NCI-H2196 treated with DMSO at 0.1 percent for 48 hours (cell line): ENCODE data around the gene MARCHF3.
"Not testable (repeated sequence)": the region's sequence is repeated elsewhere in the genome, so short reads cannot be mapped to it uniquely, and the experiment has no call there.

Experiments used
- DNase-seq: peaks from one replicate; lab custom pipeline; 2025; ENCODE audit not compliant: unreplicated experiment; lab: John Stamatoyannopoulos, UW

MARCHF3 gene

GRCh38 chr5:126881821-126882600 lies 148.3 kb downstream of the MARCHF3 start:
- no peak for DNase-seq

GRCh38 chr5:126878634-126879033 lies 151.7 kb downstream of the MARCHF3 start:
- DNase-seq, result no peak

GRCh38 chr5:126878085-126878484 lies 152.3 kb downstream of the MARCHF3 start:
- DNase-seq, result no peak

DNA sequence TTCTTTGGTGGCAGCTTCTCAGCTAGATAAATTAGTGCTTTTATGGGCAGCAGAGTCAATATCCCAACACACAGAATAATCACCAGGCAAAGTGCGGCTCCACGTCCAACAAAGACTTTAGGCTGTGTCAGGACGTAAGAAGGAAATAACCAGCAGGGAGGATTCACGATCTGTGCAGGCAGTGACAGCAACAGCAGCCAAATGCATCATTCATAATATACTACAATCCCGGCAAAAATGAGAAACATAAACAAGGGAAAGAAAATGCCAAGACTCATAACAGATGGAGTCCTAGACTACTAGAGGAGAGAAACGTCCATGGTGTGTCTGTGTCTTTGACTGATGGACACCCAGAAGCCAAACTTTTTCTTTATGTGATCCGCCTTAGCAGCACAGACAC lies 152.8 kb downstream of the MARCHF3 start:
- DNase-seq, result no peak

DNA sequence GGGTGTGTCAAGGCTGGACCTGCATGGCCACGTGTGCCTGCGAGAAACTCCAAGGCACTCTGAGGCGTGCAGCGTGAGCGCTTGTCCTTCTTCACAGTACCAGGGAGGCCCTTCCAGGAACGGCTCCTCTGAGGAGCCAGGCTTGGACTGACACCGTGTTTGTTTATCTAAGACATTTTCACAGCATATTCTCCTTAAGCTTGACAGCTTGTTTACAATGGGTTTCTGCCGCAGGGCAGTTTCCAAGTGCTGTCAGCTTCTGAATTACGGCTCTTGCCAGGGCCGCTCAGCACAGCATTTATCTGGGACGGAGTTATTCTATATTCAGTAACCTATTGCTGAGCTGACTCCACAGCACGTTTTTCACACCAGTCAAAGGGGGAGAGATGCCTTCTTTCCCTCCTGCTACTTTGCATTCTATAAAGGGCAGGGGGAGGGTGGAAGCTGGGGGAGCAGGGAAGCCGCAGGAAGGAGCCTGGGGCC lies 155.0 kb downstream of the MARCHF3 start:
- no peak for DNase-seq

DNA sequence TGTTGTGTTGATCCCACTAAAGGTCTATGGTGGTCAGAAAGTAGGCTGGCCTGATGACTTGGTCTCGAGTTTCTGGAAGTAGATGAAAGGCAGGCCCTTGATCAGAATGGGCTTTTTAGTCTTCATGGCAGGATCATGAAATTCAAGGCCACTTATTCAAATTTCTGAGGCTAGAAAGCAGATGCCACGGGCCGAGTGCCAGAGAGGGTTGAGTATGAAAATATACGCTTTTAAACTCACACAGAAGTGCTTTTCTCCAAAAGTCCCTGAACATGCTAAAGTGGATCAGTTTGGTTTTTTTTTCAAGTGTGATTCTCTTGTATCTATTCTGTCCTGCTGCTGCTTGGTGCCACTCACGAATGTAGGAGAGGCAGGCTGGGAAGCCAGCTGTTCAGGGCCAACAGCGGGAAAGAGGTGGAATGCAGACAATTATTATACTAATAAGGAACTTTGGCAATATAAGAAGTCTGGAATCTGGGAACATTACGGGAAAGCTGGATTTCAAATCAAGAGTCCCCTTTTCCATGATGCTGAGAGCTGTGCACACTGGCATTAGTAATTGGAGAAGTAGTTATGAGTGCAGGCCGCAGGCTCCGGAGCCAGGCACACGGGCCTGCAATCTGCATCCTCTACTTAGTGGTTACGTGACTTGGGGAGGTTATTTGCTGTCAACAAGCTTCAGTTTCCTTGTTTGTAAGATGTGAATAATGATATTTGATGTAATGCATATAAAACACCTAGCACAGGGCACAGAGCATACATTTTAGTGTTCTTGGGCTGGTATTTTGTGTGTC lies 157.6 kb downstream of the MARCHF3 start:
- no peak for DNase-seq

DNA sequence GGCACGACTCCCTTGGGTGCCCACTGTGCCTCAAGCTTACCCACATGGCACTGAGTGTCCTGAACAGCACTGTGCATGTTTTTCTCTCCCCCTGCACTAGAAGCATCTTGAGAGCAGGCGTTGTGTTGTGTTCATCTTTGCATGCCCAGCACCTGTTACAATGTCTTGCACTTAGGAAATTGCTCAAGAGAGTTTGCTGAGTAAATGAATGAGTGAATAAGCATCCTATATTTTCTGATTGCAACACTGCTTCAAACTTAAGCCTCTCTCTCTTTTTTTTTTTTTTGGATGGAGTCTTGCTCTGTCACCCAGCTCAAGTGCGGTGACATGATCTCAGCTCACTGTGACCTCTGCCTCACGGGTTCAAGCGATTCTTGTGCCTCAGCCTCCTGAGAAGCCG lies 158.9 kb downstream of the MARCHF3 start:
- DNase-seq, result no peak

DNA sequence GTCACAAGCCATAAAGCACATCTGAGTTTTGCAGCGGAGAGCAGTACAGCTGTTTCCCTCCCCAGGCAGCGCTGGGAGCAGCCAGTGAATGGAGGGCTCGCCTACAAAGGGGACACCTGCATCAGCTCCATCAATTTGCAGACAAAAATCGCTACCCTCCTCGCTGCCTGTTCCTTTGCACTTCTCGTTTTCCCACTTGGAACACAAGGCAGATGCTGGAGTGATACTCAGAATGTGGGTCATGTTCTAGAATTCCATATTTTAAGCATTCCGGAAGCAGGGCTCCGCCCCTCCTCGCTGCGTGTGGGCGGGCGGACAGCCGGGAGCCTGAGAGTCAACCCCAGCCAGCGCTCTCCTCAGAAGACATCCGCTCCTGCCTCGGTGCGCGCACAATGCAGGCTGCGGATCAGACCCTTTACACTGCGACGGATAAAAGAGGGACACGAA lies 161.3 kb downstream of the MARCHF3 start:
- DNase-seq, result no peak

DNA sequence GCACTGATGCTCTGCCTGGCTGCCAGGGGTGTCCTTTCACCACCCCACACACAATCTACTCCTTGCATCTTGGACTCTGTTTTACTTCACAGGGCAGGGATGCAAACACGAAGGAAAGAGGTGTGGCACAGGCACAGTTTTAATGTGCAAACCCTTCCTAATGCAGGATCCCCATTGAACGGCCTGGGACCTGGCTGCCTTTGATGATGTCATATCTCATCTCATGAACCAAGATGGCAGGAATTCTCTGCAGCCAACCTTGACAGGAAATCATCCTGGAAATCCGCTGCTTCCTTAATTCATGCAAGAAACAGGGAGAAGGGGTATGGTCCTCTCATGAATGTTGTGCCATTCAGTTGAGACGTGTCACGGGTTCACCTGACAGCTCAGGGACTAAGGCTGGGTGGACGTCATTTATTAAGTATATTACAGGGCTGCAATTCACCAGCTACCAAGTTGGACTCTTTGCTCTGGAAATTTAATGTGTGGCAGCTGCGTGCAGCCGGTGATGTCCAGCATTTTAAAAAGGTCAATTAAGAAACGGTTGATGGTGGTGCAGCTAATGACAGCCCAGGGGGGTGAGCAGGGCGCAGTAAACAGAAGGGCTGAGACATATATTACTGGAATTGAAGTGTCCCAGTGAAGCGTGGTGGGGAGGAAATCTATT lies 161.9 kb downstream of the MARCHF3 start:
- no peak for DNase-seq

DNA sequence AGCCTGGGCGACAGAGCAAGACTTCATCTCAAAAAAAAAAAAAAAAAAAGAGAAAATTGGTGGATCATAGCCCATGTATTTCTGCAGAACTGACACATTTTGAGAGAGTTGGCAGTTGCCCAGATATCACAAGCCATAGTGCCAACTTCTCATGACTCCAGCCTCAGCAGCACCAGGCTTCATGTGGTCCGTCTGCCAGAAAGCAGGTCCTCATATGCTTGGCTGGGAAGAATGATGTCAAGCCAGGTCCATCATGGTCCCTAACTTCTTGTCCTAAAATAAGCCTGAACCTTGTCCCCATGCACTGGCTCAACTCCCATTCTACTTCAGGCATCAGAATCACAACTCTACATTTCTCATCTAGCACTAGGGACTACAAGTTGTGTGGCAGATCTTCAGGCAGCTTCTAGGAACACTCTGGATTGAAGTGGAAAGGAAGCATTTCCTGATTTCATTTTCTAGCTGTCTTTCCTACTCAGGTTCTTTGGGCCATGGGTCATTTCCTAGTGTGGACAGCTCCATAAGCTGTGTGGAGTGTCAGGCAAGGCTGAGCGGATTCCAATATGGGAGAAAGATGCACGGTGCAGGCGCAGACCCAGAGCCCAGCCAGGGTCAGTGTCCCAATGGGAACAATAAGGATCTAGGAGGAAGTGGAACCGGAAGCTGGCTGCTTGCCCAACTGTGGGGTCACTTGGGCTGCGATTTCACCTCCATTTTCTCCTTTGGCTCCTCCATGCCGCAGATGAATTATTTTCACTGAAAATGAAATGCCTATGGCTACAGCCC lies 163.3 kb downstream of the MARCHF3 start:
- no peak for DNase-seq

DNA sequence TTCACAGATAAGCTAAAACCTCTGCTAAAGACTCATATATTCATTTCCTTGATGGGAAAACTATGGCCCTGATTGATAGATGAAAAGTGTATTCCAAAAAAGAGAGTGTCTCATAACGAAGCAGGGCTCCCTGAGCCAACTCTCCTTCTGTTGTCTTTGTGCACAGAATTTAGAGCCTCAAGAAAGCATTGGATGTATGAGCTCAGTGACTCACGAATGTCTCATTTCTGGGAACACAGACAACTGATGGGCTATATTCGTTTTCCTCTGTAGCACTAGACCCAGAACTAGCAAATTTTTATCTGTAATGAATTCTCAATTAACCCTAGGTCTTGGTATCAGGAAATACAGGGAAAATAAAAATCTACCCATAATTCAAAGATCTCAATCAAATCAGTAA lies 165.1 kb downstream of the MARCHF3 start:
- DNase-seq, result no peak

DNA sequence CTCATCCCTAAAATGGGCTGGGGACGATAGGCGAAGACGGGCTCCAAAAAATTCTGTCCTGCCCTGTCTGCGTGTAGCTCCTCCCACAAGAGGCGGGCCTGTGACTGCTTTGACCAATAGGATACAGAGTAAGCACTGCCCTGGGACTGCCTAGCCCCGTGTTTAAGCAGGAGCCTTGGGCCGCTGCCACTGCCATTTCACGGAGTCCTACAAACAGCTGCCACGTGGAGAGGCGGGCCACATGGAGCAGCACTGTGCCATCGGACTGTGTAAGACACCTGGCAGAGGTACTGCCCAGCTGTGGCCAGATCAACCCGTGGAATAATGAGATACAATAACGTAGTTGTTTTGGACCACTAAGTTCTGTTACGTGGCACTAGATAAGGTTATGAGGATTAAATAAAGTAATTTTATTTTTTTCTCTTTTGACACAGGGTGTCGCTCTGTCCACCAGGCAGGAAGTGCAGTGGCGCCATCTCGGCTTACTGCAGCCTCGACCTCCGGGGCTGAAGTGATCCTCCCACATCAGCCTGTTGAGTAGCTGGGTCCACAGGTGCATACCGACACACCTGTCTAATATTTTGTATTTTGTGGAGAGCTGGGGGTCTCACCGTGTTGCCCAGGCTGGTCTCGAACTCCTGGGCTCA lies 166.2 kb downstream of the MARCHF3 start:
- DNase-seq, result no peak

- no peak for DNase-seq
These were observed 167.0 kb downstream of the MARCHF3 start for GRCh38 chr5:126863402-126863801.

GRCh38 chr5:126858441-126858840 lies 171.9 kb downstream of the MARCHF3 start:
- DNase-seq, result no peak

- DNase-seq, result no peak
These were observed 172.6 kb downstream of the MARCHF3 start for GRCh38 chr5:126857472-126858410.

DNA sequence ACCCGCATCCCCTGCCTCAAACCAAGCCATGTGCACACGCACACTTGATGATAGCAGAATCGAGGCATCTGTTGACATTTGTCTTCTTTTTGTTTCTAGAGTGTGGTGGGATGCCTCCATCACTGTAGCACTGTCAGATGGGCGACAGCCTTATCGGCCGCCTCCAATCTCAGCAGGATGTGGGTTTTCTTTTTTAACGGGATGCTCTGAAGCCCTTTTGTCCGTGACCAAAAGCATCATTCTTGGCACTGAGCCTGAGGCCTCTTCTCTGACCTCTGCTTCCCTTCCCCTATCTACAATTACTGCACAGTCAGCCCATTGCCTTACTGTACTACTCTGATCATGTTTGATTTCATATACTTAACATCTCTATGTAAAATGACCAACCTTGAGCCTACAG lies 175.1 kb downstream of the MARCHF3 start:
- no peak for DNase-seq

GRCh38 chr5:126854526-126855110 lies 175.7 kb downstream of the MARCHF3 start:
- no peak for DNase-seq

- not testable (repeated sequence) for DNase-seq
These were observed 176.6 kb downstream of the MARCHF3 start for GRCh38 chr5:126853541-126854307.
